ENCODE results near the gene GRM3. TPM values are rescaled to one million over a fixed set of nuclear protein-coding genes. Genes with fewer than 3 reads are reported as not detected.
A peak's percentile ranks its signal among the peaks of the same experiment; 100 is the strongest.

The GRM3 gene
- polyA plus RNA-seq, 1 experiment = not detected

DNA sequence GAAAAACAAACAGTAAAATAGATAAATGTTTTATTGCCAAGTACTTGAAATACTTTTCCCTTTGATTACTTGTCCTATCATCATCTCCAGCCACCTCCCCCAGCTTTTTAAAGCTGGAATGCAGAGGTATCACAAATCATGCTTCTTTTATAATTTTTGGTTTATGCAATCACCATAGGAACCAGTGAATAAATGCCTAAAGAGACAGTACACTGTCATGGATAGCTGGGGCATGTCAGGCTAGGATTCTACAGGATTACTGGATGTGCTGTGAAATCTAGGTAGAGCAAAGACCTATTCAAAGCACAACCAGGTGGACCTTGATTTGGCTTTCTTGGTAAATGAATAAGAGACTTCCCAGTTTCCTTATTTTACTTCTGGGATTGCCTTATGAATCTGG lies 257.2 kb downstream of the GRM3 start:
- no peak for DNase-seq (ENCODE audit: low read depth)
- ChIA-PET CTCF (interaction anchor here (1.3 kb wide), 1 partner anchor 11 kb away, joined by 4 read pairs; no protein-coding TSS in a partner anchor), POLR2A (no interaction called here)
- no peaks in the 10 kb centered on the region for H3K36me3 ChIP-seq (ENCODE audit: control insufficient read depth, insufficient read depth, low read length)
- H3K27me3 ChIP-seq (ENCODE audit: control insufficient read depth, insufficient read depth, low read length) = no peaks in the 10 kb centered on the region
- H3K4me3 ChIP-seq (ENCODE audit: low read depth, low read length) = no peak overlapping the region
- TF ChIP-seq, protein P1, sequence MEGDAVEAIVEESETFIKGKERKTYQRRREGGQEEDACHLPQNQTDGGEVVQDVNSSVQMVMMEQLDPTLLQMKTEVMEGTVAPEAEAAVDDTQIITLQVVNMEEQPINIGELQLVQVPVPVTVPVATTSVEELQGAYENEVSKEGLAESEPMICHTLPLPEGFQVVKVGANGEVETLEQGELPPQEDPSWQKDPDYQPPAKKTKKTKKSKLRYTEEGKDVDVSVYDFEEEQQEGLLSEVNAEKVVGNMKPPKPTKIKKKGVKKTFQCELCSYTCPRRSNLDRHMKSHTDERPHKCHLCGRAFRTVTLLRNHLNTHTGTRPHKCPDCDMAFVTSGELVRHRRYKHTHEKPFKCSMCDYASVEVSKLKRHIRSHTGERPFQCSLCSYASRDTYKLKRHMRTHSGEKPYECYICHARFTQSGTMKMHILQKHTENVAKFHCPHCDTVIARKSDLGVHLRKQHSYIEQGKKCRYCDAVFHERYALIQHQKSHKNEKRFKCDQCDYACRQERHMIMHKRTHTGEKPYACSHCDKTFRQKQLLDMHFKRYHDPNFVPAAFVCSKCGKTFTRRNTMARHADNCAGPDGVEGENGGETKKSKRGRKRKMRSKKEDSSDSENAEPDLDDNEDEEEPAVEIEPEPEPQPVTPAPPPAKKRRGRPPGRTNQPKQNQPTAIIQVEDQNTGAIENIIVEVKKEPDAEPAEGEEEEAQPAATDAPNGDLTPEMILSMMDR (IDR thresholded peaks at IDR 0.05; ENCODE audit: insufficient read depth, low read depth, low read length) = no peak

- no peak for DNase-seq (ENCODE audit: low read depth)
- no peaks in the 10 kb centered on the region for H3K36me3 ChIP-seq (ENCODE audit: control insufficient read depth, insufficient read depth, low read length)
- no peaks in the 10 kb centered on the region for H3K27me3 ChIP-seq (ENCODE audit: control insufficient read depth, insufficient read depth, low read length)
- ChIA-PET POLR2A (no interaction called here), CTCF (interaction anchor here (0.6 to 1.9 kb wide), 11 partner anchors 8 to 1201 kb away, joined by 3 to 6 read pairs (median 4); no protein-coding TSS in a partner anchor)
- H3K4me3 ChIP-seq (ENCODE audit: low read depth, low read length) = no peak overlapping the region
- TF ChIP-seq, protein P1 (IDR thresholded peaks at IDR 0.05; ENCODE audit: insufficient read depth, low read depth, low read length) = peak; percentile 70
These were observed 261.5 kb downstream of the GRM3 start for GRCh38 chr7:86904949-86905834.

DNA sequence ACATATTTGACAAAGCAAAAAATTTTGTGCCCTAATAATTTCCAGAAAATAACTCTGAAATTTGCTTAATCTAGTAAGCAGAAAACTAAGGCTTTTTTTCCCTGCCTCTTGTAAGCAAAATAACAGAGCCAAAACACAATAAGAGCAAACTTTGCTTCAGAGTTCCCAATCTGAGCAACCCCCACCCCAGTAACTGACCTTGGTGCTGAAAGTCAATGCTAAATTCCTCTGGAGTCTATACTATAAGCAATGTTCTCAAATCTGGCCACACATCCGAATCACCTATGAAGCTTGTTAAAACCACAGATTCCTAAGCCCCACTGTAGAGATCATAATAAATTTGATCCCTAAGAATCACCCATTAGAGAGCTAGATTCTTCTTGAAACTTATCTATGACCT lies 265.2 kb downstream of the GRM3 start:
- CTCF ChIA-PET = interaction anchor here (1.4 kb wide), 1 partner anchor 18 kb away, joined by 3 read pairs; no protein-coding TSS in a partner anchor
- no peaks in the 10 kb centered on the region for H3K27me3 ChIP-seq (ENCODE audit: control insufficient read depth, insufficient read depth, low read length)
- H3K36me3 ChIP-seq (ENCODE audit: control insufficient read depth, insufficient read depth, low read length) = no peaks in the 10 kb centered on the region
- POLR2A ChIA-PET = no interaction called here
- TF ChIP-seq, protein P1 (IDR thresholded peaks at IDR 0.05; ENCODE audit: insufficient read depth, low read depth, low read length) = no peak
- no peak overlapping the region for H3K4me3 ChIP-seq (ENCODE audit: low read depth, low read length)
- no peak for DNase-seq (ENCODE audit: low read depth)

- Histone ChIP-seq H3K4me3 (ENCODE audit: low read depth, low read length) (no peak overlapping the region), H3K36me3 (ENCODE audit: control insufficient read depth, insufficient read depth, low read length) (no peaks in the 10 kb centered on the region), H3K27me3 (ENCODE audit: control insufficient read depth, insufficient read depth, low read length) (no peaks in the 10 kb centered on the region)
- DNase-seq (ENCODE audit: low read depth) = no peak
- POLR2A ChIA-PET = no interaction called here
- CTCF ChIA-PET = interaction anchor here (0.9 to 1.7 kb wide), 4 partner anchors 10 to 325 kb away, joined by 3 to 4 read pairs (median 4); no protein-coding TSS in a partner anchor
- TF ChIP-seq, protein P1 (IDR thresholded peaks at IDR 0.05; ENCODE audit: insufficient read depth, low read depth, low read length) = no peak
These were observed 267.9 kb downstream of the GRM3 start for GRCh38 chr7:86911659-86912058.

DNA sequence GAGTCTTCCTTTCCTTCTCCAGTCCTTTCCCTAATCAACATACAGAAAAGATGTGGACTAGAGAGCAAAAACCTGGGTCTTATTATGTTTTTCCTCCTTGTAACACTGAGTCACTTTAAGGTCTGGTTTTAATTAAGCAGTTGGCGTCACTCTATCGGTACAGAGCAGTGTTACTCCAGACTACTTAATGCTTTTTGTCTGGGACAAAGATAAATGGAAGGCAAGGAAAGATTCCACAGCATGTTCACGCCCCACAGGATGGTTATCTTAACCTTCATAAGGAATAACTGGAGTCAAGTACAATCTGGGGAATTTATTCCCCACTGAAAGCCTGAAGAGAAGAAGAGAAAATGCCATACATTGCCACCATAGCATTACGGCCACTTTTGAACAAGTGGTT lies 270.0 kb downstream of the GRM3 start:
- Histone ChIP-seq H3K27me3 (ENCODE audit: control insufficient read depth, insufficient read depth, low read length) (no peaks in the 10 kb centered on the region), H3K36me3 (ENCODE audit: control insufficient read depth, insufficient read depth, low read length) (no peaks in the 10 kb centered on the region), H3K4me3 (ENCODE audit: low read depth, low read length) (no peak overlapping the region)
- peak; percentile 72 for DNase-seq (ENCODE audit: low read depth)
- POLR2A ChIA-PET = no interaction called here
- CTCF ChIA-PET = no interaction called here
- TF ChIP-seq, protein P1 (IDR thresholded peaks at IDR 0.05; ENCODE audit: insufficient read depth, low read depth, low read length) = no peak
